NB4 (cell line): ENCODE measurements around the gene MFAP5.

ENCODE experiments used
- DNase-seq: peaks from one replicate; pipeline ENCODE4 v3.0.0; 2010; ENCODE audit warnings: low read depth
- H3K4me3 ChIP-seq: one replicate; pipeline ENCODE4 v1.5.1; 2011; ENCODE audit warnings: mild to moderate bottlenecking, low read depth, low read length, moderate library complexity
- MYC ChIP-seq: IDR thresholded peaks from 2 replicates; pipeline ENCODE4 v1.6.1; 2011; ENCODE audit warnings: low read depth, low read length
- POLR2A ChIP-seq: IDR thresholded peaks from 2 replicates; pipeline ENCODE4 v1.6.1; 2011; ENCODE audit warnings: mild to moderate bottlenecking; ENCODE audit not compliant: insufficient read length; ENCODE audit errors: extremely low read depth
- TF ChIP-seq, protein P1 (sequence below): IDR thresholded peaks from 2 replicates; pipeline ENCODE4 v1.6.1; 2011; ENCODE audit warnings: low read depth, low read length
- TF ChIP-seq, protein P2 (sequence below): IDR thresholded peaks from one replicate; pipeline ENCODE4 v1.5.1; 2012; ENCODE audit warnings: low read depth, low read length

Gene MFAP5

DNA sequence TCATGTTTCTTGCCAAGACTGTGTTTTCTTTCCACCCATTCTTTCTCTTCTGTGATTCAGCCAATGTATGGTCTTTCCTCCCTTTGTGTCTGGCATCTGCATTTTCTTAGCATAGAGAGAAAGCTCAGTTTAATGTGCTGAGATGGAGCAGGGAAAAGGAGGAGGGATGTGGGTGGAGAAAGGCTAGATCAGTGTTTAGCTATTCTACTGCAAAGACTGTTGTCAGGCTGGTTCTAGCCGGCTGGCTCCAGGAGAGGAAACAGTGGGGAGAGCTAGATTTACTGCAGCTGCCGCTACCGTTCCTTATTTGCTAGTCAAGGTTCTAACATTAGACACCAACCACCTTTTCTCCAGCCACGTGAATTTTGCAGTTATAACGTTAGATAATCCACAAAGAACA lies 29.9 kb upstream of the MFAP5 start:
- H3K4me3 ChIP-seq, result no peak overlapping the region
- no peak for DNase-seq
- TF ChIP-seq POLR2A, result no peak
- TF ChIP-seq, protein P1, sequence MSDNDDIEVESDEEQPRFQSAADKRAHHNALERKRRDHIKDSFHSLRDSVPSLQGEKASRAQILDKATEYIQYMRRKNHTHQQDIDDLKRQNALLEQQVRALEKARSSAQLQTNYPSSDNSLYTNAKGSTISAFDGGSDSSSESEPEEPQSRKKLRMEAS, result no peak
- no peak for TF ChIP-seq MYC
- TF ChIP-seq, protein P2, sequence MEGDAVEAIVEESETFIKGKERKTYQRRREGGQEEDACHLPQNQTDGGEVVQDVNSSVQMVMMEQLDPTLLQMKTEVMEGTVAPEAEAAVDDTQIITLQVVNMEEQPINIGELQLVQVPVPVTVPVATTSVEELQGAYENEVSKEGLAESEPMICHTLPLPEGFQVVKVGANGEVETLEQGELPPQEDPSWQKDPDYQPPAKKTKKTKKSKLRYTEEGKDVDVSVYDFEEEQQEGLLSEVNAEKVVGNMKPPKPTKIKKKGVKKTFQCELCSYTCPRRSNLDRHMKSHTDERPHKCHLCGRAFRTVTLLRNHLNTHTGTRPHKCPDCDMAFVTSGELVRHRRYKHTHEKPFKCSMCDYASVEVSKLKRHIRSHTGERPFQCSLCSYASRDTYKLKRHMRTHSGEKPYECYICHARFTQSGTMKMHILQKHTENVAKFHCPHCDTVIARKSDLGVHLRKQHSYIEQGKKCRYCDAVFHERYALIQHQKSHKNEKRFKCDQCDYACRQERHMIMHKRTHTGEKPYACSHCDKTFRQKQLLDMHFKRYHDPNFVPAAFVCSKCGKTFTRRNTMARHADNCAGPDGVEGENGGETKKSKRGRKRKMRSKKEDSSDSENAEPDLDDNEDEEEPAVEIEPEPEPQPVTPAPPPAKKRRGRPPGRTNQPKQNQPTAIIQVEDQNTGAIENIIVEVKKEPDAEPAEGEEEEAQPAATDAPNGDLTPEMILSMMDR, result no peak

DNA sequence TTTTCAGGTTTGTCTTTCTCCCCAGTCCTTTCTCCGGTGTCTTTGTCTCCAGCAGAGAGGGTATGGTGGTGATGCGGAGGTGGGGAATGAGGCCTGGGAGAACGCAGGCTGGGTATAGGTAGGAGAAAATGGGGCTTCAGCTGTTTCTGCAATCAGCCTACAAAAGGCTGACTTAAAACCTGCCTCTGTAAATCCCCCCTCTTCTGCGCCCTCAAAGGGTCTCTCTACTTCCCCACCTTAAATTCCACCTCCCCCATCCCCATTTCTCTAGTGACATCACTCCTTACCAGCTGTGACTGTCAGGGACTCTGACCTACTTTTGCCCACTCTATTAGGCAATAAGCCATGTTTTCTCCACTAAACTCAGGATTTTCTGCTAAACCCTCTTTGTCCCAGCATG lies 27.1 kb upstream of the MFAP5 start:
- TF ChIP-seq, protein P2, result no peak
- TF ChIP-seq MYC (no peak), POLR2A (no peak)
- TF ChIP-seq, protein P1, result no peak
- no peak for DNase-seq
- H3K4me3 ChIP-seq, result no peak overlapping the region

DNA sequence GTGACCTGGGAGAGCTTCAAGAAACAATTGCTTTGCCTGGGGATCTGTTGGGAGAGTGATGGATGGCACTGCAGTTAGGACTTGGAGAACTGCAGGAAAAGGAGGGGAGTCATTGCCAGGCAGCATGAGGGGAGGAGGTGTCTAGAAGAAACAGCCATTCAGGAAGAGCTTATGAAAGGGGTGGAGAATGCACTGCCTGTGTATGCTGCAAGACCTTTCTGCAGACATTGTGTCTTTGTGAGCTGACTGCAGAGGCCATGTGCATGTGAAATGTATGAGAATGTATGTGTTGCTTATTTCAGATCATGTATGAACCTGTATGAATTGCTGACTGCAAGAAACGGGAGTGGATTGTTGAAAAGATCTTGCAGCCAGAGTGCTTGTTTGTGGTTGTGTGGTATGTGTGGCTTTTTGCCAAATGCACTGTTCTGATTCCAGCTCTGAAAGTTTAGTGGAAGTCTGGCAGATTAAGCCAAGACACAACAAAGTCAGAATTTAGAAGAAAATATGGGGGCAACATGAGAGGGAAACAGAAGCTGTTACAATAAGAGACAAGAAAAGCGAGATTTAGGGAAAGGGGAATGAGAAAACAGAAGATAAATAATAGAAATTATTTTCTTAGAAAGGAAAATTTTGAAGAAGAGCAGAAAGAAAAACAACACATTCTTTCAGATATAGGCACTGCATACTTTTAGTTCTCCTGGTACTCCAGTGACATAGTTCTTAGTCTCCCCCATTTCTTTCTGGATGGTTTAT lies 25.4 kb upstream of the MFAP5 start:
- H3K4me3 ChIP-seq, result no peak overlapping the region
- TF ChIP-seq, protein P2, result no peak
- TF ChIP-seq MYC, result peak; percentile 25; the same call in 1 of the 2 replicates
- TF ChIP-seq POLR2A, result no peak
- TF ChIP-seq, protein P1, result 0 out of 2 replicates have a peak, but pooled peaks have one; percentile 20
- DNase-seq, result peak; percentile 63

DNA sequence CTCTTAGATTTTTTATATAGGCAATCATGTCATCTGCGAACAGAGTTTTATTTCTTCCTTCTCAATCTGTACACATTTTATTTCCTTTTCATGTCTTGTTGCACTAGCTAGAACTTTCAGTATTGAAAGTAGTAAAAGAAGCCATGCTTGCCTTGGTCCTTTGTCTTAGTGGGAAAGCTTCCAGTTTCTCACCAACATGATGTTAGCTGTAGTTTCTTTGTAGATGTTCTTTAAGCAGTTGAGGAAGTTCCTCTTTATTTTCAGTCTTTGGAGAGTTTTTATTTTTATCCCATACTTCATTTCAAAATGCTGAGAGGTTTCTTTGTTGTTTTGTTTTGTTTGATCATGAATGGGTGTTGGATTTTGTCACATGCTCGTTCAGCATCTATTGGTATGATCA lies 22.4 kb upstream of the MFAP5 start:
- TF ChIP-seq, protein P1, result no peak
- TF ChIP-seq MYC (no peak), POLR2A (no peak)
- TF ChIP-seq, protein P2, result no peak
- no peak overlapping the region for H3K4me3 ChIP-seq
- no peak for DNase-seq

DNA sequence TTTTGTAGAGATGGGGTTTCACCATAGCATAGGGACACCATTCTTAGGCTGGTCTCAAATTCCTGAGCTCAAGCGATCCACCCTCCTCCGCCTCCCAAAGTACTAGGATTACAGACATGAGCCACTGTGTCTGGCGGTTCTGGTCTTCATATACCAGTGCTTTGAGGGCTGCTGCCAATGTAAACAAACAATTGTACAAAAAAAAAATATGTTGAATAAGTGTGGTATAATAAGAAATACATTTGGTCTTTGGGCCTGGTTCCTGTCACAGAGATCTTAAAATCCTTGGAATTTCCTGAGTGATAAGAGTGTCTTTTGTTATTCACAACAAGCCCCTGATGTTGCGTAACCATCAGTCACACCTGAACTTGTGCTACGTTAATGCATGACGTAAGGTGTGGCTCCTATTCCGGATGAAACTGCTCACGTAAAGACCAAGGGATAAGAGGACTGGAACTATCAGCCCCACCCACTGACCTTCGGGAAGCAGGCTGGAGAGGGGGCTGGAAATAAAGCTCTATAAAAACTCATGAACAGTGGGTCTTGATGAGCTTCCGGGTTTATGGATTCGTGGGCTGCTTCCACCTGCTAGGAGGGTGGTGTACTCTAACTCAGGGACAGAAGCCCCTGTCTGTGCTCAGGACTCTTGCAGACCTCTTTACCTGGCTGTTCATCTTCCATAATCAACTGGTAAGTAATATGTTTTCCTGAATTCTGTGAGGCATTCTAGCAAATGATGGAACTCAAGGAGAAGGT lies 18.7 kb upstream of the MFAP5 start:
- no peak for TF ChIP-seq MYC
- TF ChIP-seq, protein P2, result no peak
- TF ChIP-seq POLR2A, result no peak
- TF ChIP-seq, protein P1, result no peak
- no peak for DNase-seq
- H3K4me3 ChIP-seq, result no peak overlapping the region
